PFSK-1 (cell line): Measurements from ENCODE around the gene ZNF680.

Source experiments
- FOXP2 ChIP-seq: optimal IDR thresholded peaks from 2 replicates; pipeline ENCODE3; 2011; ENCODE audit warnings: borderline replicate concordance, control low read depth, inconsistent platforms; ENCODE audit not compliant: insufficient read depth; ENCODE audit errors: extremely low read length, extremely low read depth
- POLR2AphosphoS5 ChIP-seq: IDR thresholded peaks from 2 replicates; pipeline ENCODE4 v1.6.1; 2012; ENCODE audit warnings: low read depth, mild to moderate bottlenecking, control low read depth, low read length, moderate library complexity
- SIN3A ChIP-seq: IDR thresholded peaks from 2 replicates; pipeline ENCODE4 v1.6.1; 2012; ENCODE audit warnings: mild to moderate bottlenecking, low read length, moderate library complexity, borderline replicate concordance; ENCODE audit not compliant: insufficient read depth
- TAF1 ChIP-seq: IDR thresholded peaks from 2 replicates; pipeline ENCODE4 v1.6.1; 2012; ENCODE audit warnings: low read length, control low read depth, borderline replicate concordance; ENCODE audit not compliant: insufficient read depth
- TF ChIP-seq, protein P1 (sequence below), 2 experiments: IDR thresholded peaks; 2 replicates each; pipeline versions ENCODE4 v1.6.1 to v1.8.0; 2011 to 2012; ENCODE audit warnings: low read depth in 2 of 2, low read length in 2 of 2, control low read depth in 1 of 2, inconsistent platforms in 1 of 2, mild to moderate bottlenecking in 1 of 2, moderate library complexity in 1 of 2; ENCODE audit not compliant: insufficient read depth in 1 of 2

ZNF680 gene

DNA sequence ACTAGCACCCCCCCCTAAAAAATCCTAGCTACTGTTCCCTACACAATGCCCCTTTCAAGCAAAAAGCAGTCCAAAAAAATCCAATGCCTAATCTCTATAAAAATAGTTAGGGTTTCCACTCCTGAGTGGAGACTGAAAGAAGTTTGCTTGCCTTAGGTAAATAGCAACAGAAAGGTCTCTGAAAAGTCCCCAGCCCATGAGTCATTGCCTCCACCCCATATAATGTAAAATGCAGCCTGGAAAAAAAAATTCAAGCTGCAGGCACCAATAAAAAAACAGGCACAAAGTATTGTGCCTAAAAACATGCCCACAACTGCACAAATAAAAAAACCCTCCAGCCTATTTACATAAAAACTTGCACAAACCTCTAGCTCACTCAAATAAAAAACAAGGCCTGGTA, 47.5 kb downstream of the ZNF680 start:
- no peak for TF ChIP-seq FOXP2
- TF ChIP-seq POLR2AphosphoS5 = no peak
- TF ChIP-seq, protein P1, sequence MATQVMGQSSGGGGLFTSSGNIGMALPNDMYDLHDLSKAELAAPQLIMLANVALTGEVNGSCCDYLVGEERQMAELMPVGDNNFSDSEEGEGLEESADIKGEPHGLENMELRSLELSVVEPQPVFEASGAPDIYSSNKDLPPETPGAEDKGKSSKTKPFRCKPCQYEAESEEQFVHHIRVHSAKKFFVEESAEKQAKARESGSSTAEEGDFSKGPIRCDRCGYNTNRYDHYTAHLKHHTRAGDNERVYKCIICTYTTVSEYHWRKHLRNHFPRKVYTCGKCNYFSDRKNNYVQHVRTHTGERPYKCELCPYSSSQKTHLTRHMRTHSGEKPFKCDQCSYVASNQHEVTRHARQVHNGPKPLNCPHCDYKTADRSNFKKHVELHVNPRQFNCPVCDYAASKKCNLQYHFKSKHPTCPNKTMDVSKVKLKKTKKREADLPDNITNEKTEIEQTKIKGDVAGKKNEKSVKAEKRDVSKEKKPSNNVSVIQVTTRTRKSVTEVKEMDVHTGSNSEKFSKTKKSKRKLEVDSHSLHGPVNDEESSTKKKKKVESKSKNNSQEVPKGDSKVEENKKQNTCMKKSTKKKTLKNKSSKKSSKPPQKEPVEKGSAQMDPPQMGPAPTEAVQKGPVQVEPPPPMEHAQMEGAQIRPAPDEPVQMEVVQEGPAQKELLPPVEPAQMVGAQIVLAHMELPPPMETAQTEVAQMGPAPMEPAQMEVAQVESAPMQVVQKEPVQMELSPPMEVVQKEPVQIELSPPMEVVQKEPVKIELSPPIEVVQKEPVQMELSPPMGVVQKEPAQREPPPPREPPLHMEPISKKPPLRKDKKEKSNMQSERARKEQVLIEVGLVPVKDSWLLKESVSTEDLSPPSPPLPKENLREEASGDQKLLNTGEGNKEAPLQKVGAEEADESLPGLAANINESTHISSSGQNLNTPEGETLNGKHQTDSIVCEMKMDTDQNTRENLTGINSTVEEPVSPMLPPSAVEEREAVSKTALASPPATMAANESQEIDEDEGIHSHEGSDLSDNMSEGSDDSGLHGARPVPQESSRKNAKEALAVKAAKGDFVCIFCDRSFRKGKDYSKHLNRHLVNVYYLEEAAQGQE (IDR thresholded peaks at IDR 0.05; ENCODE audit: insufficient read depth in 1 of 2, low read depth in 2 of 2, low read length in 2 of 2) = no peak
- no peak for TF ChIP-seq SIN3A

DNA sequence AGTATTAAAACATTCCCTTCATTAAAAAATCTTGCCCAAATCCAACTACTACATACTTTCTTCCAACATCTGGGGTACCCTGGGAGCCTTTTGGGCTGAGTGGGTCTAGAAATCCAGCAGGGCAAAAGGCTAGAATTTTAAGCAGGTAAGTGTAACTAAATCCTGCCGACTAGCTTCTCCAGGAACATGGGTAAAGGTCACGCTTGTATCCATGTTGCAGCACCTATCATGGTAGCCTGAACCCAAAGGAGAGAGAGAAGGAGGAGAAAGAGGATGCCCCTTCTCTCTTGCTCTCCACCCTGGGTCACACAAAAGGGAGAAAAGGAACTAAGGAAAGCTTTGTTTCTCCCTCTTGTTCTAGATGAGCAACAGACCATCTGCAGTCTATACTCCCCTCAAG, 53.3 kb downstream of the ZNF680 start:
- TF ChIP-seq POLR2AphosphoS5 (no peak), SIN3A (no peak), FOXP2 (no peak), TAF1 (no peak)
- TF ChIP-seq, protein P1 (IDR thresholded peaks at IDR 0.05; ENCODE audit: insufficient read depth in 1 of 2, low read depth in 2 of 2, low read length in 2 of 2) = no peak

DNA sequence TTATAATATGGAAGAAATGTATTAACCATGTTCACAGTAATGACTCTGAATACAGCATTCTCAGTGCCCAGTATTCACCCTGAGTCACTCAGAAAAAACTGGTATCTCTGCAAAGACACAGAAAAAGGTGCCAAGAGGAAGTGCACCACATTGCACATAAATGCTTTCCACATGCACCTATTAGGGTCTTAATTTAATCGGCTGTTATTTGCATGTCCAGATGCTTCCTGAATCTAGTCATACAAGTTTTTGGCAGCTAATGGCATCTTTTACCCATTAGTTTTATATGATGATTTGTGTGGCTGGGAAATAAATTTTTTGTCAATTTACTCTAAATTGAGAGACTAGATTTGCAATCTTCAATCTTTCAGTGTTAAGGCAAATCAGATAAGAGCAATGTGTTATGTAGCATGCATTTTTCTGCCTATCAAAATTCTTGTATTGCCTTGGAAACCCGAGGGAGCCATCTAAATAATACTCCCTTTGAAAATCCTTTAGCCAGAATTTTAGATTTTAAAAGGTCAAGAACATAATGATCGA, 58.2 kb downstream of the ZNF680 start:
- TF ChIP-seq, protein P1 (IDR thresholded peaks at IDR 0.05; ENCODE audit: insufficient read depth in 1 of 2, low read depth in 2 of 2, low read length in 2 of 2) = no peak
- TF ChIP-seq SIN3A (no peak), FOXP2 (no peak), POLR2AphosphoS5 (no peak), TAF1 (no peak)

DNA sequence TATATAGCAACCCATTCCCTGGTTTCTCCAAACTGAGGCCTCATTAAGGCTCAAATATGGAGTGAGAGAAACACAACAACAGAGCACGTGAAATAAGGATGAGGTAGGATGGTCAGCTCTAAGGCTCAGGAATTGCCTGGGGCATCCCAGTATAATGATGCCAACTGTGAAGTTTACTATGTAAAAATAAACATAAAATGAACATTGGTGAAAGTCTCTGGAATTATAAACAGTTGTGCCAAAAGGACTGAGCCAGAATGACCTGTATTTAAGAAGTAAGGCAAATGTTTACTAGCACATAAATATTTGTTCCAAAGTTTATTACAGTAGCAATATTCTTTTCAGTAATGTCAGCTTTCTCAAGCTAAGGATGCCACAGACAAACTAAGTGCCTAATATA, 64.6 kb downstream of the ZNF680 start:
- no peak for TF ChIP-seq POLR2AphosphoS5
- TF ChIP-seq, protein P1 (IDR thresholded peaks at IDR 0.05; ENCODE audit: insufficient read depth in 1 of 2, low read depth in 2 of 2, low read length in 2 of 2) = no peak
- TF ChIP-seq FOXP2 = no peak
- TF ChIP-seq SIN3A = no peak

DNA sequence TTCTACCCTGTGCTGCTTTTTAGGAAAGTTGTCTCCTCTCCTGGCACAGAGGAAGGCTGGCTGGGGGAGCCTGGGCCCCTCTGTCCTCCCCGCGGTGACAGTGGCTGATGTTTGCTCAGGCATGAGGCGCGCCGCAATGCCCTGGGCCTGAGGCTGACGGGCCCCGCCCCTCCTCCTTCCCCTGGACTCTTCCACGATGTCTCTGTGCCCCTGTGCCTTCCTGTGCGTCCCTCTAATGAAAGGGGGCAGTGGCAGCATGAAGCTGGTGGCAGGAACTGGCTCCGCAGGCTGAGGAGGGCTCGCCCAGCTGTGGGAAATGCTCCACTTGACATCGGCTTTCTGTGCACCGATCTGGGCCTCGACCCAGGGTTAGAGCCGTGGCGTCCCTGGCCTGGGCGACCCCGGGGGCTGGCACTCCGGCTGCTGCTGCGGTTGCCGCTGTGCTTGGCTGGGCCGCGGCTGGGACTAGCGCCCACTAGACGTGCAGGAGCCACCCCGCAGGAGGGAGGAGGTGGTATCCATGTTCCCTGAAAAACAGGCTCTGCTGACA, 67.9 kb downstream of the ZNF680 start:
- TF ChIP-seq TAF1 = no peak
- no peak for TF ChIP-seq POLR2AphosphoS5
- TF ChIP-seq FOXP2 = no peak
- no peak for TF ChIP-seq SIN3A
- TF ChIP-seq, protein P1 (IDR thresholded peaks at IDR 0.05; ENCODE audit: insufficient read depth in 1 of 2, low read depth in 2 of 2, low read length in 2 of 2) = no peak
